Measurements from ENCODE around the gene MUC2. TPM values are rescaled to one million over a fixed set of nuclear protein-coding genes. Genes with fewer than 3 reads are reported as not detected.

Gene MUC2
- total and polyA plus RNA-seq, 2 experiments from 2014 or later = not detected

- TF ChIP-seq CTCF (conservative IDR thresholded peaks at IDR 0.05; ENCODE audit: low read depth in 2 of 2) (no peak), ETS1 (IDR thresholded peaks at IDR 0.05) (no peak), NANOG (IDR thresholded peaks at IDR 0.05; ENCODE audit: borderline replicate concordance) (no peak), ZNF114 (CRISPR knock-in tag; IDR thresholded peaks at IDR 0.05) (no peak), REST (IDR thresholded peaks at IDR 0.05; ENCODE audit: unreplicated experiment) (no peak), EZH2phosphoT487 (IDR thresholded peaks at IDR 0.05; ENCODE audit: unreplicated experiment) (no peak), EZH2 (IDR thresholded peaks at IDR 0.05; ENCODE audit: low read depth, unreplicated experiment) (no peak)
These were observed 14.3 kb upstream of the MUC2 start (continued) for GRCh38 chr11:1060410-1060809.

DNA sequence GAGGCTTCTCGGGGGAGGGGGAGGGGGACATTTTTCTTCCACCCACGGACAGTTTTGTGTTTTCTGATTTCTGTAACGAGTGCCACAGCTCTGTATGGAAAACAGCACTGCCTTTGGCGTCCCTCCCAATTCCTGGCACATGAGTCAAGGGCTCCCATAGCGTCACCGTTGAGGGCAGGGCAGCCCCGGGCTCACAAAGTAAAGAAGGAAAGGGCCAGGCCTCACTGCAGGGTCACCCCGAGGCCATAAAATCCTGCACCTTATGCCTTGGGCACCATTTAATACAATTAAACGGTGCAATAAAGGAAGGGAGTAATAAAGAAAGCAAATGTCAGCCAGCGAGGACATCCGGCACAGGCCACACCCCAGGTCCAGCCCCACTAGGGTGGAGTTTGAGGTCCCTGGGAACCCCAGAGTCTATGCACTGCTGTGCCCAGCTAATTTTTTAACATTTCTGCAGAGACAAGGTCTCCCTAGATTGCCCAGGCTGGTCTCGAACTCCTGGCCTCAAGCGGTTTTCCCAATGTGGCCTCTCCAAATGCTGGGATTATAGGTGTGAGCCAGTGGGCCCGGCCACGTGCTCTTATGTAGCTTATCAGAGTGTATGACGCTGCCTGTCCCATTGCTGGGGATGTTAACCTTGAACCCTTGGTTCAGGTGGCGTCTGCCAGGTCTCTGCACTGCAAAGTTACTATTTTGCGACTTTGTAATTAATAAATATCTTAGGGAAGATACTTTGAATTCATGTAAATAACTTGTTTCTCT, 13.6 kb upstream of the MUC2 start:
- Histone ChIP-seq H3K4me3 (no peak overlapping the region), H3K4me1 (ENCODE audit: insufficient read depth) (no peaks in the 10 kb centered on the region), H3F3A (replicated peaks; ENCODE audit: low read depth) (no peaks in the 10 kb centered on the region), H2AFZ (no peak overlapping the region), H3K27ac (ENCODE audit: low read depth) (no peak overlapping the region), H3K9me2 (ENCODE audit: insufficient read depth) (no peaks in the 10 kb centered on the region), H3K79me2 (replicated peaks; ENCODE audit: insufficient read depth) (no peaks in the 10 kb centered on the region), H3K27me3 (ENCODE audit: insufficient read depth) (no peaks in the 10 kb centered on the region), H3K36me3 (ENCODE audit: insufficient read depth) (no peaks in the 10 kb centered on the region), H3K4me2 (no peak overlapping the region), H4K20me1 (replicated peaks; ENCODE audit: insufficient read depth) (no peaks in the 10 kb centered on the region)
- Mint-ChIP-seq H3K4me3 (no peak overlapping the region), H3K9me3 (peaks cover 12% of the 10 kb centered on the region), H3K4me1 (peaks cover 4% of the 10 kb centered on the region; the same call in 1 of the 3 replicates), H3K36me3 (ENCODE audit: low read depth) (no peaks in the 10 kb centered on the region; the same call in 2 of the 3 replicates), H3K27ac (no peak overlapping the region), H3K27me3 (ENCODE audit: insufficient read depth, low read depth, poor library complexity) (peaks cover 2% of the 10 kb centered on the region)
- ATAC-seq = no peak
- no peak for DNase-seq (ENCODE audit: low spot score)
- TF ChIP-seq ZNF462 (CRISPR knock-in tag; IDR thresholded peaks at IDR 0.05) (no peak), CTCF (conservative IDR thresholded peaks at IDR 0.05; ENCODE audit: low read depth in 2 of 2) (no peak), EZH2phosphoT487 (IDR thresholded peaks at IDR 0.05; ENCODE audit: unreplicated experiment) (no peak)
